Stromal cell of bone marrow (primary cell): ENCODE measurements around the gene ZSCAN12.
A peak's percentile ranks its signal among the peaks of the same experiment; 100 is the strongest.
"Not testable (repeated sequence)": the region's sequence is repeated elsewhere in the genome, so short reads cannot be mapped to it uniquely, and the experiment has no call there.

ENCODE experiments used
- DNase-seq: peaks from one replicate; pipeline ENCODE4 v3.0.0-alpha.2; 2012; ENCODE audit warnings: low read depth

The ZSCAN12 gene

GRCh38 chr6:28399350-28400121 lies at the start of gene ZSCAN12:
Gene ZSCAN12, minus strand, starts transcription at chr6:28399747. Its CDS starts 1,342 bp downstream, at chr6:28398405.
- DNase-seq = peak; percentile 76

DNA sequence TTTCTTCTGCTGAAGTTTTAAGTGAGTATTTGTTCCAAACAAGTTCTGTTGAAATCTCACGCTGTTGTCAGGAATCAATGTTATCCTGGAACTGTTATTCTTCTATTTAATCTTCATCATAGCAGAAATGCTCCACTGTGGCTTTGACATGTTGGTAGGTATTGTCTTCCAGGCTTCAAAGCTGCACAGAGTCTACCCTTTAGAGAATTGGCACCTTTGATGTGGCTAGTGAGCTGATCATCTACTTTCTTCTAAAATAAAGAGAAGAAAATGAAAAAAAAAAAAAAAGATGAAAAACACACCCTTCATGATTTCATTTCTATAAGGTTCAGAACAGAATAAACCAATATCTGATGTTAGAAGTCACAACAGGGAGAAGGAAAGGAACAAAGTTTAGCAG lies 49.5 kb upstream of the ZSCAN12 start:
- no peak for DNase-seq

DNA sequence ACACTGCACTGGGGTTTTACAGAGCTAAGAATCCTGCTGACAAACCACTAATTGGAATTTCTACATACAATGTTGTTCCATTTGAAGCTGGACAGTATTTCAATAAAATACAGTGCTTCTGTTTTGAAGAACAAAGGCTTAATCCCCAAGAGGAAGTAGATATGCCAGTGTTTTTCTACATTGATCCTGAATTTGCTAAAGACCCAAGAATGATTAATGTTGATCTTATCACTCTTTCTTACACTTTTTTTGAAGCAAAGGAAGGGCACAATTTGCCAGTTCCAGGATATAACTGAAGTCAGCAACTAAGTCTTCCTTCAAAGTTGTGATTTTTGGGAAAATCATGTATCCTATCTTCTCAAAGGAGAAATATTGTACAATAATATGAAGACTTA lies 48.0 kb upstream of the ZSCAN12 start:
- DNase-seq = not testable (repeated sequence)

DNA sequence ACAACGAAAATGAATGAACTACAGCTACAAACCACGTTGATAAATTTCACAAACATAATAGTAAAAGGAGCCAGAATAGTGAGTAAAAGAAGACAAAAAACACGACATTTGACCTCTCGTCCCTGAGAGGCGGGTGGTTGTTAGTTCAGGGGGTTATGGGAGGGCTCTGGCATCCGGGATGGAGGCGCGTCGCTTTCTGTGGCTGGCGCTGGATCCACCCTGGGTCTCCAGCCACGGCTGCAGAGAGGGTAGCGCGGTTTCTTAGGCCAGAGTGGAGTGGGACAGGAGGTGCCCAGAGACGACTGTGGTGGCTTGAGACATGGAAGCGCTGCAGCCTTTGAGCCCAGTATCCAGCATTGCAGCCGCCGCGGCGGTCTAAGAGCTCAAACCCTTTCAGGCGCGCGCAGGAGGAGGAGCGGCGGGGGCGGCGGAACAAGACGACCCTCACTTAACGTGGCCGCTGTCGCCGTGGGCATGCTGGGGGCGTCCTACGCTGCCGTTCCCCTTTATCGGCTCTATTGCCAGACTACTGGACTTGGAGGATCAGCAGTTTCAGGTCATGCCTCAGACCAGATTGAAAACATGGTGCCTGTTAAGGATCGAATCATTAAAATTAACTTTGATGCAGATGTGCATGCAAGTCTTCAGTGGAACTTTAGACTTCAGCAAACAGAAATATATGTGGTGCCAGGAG lies 47.4 kb upstream of the ZSCAN12 start:
- DNase-seq = no peak

DNA sequence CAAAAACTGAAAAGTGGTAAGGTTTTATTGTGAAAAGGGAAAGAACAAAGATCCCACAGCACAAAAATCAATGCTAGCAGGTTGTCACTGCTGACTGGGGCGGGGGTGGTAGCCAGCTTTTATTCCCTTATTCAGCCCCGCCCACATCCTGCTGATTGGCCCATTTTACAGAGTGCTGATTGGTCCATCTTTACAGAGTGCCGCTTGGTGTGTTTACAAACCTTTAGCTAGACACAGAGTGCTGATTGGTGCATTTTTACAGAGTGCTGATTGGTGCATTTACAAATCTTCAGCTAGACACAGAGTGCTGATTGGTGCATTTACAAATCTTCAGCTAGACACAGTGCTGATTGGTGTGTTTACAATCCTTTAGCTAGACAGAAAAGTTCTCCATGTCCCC lies 45.2 kb upstream of the ZSCAN12 start:
- DNase-seq = not testable (repeated sequence)

DNA sequence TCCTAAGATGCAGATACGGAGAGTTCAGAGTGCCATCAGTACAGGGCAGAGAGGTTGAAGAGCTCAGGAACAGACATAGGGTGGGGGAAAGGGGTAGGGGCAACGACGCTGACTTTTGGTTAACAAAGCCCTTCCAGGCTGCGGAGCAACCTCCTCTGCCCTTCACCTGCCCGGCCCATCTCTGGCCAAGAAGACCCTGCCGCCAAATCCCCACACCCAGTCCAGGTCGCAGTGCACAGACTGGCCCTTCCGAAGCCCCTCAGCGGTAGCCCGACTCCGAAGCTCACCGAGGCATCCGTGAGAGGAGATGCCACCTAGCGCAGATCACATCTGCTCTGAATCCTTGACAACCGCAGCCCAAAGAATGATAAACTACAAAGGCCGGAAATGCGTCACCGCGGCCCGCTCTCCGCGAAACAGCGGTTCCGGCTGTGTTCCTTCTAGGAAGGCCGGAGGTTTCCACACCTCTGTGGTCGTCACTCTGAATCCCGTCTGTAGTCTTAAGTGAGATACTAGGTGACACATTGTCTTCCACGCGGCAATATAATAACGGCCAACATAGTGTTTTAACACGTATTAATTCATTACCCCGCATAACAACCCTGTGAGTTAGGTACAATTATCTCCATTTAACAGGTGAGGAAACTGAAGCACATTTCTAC lies 43.7 kb upstream of the ZSCAN12 start, which contains the start of gene ZSCAN23:
TSS of gene ZSCAN23 (minus strand) at position 380 of the 662 bp plus-strand sequence. CDS start 7,225 bp downstream, outside the sequence.
- DNase-seq = peak; percentile 74

DNA sequence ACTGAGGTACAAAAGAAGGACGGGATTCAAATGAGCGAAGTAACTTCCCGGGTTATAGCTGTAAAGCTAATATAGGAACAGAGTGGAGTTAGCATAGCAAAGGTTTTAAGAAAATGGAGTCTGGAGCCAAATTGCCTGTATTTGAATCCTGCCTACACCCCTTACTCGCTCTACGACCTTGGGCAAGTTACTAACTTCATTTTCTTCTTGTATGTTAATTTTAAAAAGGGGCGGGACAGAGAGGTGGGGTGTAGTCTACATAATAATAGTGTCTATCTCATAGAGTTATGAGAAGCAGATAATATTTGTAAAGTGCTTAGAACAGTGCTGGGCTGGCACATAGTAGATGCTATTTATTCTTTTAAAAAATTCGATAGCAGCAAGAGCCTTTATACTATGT lies 43.0 kb upstream of the ZSCAN12 start:
- no peak for DNase-seq

GRCh38 chr6:28436404-28436803 lies 36.9 kb upstream of the ZSCAN12 start:
- DNase-seq = no peak

DNA sequence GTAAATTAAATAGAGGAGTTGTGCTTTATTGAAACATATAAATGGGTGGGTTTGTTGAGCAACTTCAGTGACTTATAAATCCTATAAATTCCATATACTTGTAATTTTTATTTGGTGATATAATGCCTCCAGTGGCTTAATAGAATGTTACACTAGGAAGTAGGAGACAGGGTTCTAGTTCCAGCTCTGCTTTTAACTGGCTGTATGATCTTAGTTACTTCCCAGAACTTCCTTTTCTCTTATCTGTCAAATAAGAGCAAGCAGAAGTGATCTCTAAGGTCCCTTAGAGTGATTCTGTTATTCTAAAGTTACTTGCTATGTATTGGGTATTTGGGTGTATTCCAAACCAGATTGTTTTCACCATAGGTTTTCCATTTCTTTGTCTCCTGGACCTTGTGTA lies 33.6 kb upstream of the ZSCAN12 start:
- DNase-seq = no peak

DNA sequence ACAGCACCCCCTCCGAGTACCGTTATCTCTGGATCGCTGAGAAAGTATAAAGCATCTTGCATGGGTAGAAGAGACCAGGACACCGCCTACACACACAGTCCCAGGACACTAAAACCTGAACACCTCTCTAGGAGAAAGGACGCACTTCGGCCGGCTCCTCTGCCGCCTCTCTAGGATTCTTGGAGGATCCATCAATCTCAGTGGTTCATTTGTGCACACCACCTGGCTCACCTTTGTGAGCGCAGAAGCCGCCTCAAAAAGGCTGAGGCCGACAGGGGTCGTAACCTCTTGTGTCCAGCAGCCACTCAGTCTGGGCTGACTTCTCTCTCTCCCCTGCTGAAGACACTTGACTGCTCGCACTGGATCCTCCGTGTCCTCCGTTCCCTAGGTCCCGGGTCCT lies 30.2 kb upstream of the ZSCAN12 start:
- DNase-seq = no peak

DNA sequence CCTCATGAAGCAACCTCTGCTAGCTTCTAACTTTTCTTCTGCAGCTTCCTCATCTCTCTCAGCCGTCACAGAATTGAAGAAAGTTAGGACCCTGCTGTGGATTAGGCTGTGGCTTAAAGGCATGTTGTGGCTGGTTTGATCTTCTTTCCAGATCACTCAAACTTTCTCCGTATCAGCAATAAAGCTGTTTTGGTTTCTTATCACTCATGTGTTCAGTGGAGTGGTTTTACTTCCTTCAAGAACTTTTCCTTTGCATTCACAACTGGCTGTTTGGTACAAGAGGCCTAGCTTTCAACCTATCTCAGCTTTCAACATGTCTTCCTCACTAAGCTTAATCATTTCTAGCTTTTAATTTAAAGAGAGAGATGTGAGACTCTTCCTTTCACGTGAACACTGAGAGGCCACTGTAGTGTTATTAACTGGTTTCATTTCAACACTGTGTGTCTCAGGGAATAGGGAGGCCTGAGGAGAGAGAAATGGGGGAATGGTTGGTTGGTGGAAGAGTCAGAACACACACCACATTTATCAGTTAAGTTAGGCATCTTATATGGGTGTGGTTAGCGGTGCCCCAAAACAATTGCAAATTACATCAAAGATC lies 26.5 kb upstream of the ZSCAN12 start:
- no peak for DNase-seq

- no peak for DNase-seq
Measured at GRCh38 chr6:28424163-28424562, 24.6 kb upstream of the ZSCAN12 start.

- DNase-seq = no peak
Measured at GRCh38 chr6:28423546-28423945, 24.0 kb upstream of the ZSCAN12 start.

DNA sequence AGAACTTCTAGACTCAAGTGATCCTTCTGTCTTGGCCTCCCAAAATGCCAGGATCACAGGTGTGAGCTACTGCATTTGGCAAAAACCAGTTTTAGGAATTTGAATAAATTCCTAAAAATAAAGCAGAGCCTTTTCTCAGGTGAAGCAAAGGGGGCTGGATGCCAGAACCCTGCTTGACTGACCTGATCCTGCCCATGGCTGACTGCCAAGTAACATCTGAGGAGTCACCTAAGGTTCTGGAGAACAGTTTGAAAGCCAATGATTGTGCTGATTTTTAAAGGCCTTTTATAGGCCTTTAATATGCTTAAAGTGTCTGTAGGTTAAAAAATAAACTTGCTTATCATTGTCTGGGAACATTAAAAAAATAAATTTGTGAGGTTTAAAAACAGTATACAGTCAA lies 14.1 kb upstream of the ZSCAN12 start:
- DNase-seq = no peak

DNA sequence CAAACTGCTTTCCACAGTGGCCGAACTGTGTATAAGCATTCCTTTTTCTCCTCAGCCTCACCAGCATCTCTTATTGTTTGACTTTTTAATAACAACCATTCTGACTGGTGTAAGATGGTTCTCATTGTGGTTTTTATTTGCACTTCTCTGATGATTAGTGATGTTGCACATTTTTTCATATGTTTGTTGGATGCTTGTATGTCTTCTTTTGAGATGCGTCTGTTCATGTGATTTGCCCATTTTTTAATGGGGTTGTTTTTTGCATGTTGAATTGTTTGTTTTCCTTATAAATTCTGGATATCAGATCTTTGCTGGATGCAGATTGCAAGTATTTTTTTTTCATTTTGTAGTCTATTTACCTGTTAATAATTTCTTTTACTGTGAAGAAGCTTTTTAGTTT lies 11.2 kb upstream of the ZSCAN12 start:
- DNase-seq = no peak

DNA sequence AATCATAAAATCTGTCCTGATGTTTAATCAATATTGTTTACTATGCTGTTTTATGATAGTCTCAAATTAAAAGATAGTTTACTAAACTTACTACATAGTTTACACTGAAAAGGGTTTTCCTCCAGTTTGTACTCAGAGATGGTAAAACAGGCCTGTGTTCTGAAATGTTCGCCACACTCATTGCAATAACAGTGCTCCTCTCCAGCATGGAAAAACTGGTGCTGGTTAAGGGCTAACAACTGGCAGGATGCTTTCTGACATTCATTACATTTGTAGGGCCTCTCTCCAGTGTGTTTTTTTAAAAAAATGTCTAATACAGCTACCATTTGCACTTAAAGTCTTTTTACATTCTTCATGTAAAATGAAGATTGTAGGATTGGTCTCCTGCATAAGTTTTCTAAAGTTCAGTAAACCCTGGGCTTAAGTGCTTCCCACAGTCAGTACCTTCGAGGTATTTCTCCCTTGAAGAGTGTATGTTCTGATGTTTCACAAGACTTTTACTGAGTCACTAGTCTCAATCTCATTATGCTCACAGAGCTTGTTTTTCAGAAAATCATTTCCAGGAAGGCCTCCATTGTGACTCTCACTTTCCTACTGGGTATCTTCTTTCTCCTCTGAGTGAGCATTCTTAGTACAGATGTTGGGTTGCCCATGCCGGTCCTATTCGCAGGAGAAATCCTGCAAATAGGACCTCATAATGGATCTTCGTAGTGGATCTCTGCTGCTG lies 8.7 kb upstream of the ZSCAN12 start:
- DNase-seq = no peak

GRCh38 chr6:28407401-28407800 lies 7.9 kb upstream of the ZSCAN12 start:
- no peak for DNase-seq

- DNase-seq = not testable (repeated sequence)
Measured at GRCh38 chr6:28403923-28404322, 4.4 kb upstream of the ZSCAN12 start.

DNA sequence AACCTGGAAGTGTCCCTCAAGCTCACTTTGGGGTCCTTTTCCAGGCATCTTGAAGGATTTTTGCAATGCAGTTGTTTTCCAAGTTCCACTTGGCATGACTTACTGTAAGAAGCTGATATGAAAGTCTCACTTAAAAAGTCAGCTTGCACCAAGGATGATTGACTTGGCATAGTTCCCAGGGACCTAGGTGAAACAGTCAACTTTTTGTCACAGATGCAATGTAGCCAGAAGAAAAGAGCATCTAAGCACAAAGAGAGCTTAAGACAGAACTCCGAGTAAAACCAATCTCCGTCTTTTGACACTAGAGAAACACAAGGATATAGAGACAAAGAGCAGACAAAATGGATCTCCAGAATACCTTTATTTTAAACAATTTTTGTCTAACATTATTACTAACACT lies 2.6 kb upstream of the ZSCAN12 start:
- no peak for DNase-seq

- peak; percentile 41 for DNase-seq
Measured at GRCh38 chr6:28401172-28401571, 1.6 kb upstream of the ZSCAN12 start.

GRCh38 chr6:28400122-28400451 lies 540 bp upstream of the ZSCAN12 start:
- no peak for DNase-seq

DNA sequence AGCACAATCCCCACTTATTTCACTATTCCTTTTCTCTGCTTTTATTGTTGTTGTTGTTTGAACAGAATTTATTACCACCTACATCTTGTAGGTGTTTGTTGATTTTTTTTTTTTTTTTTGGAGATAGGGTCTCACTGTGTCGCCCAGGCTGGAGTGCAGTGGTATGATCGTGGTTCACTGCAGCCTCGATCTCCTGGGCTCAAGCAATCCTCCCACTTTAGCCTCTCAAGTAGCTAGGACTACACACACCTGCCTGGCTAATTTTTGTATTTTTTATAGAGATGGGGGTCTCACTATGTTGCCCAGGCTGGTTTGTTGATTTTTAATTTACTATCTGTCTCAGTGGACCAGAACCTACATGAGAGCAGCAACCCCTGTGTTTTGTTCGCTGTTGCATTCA lies 3.6 kb downstream of the ZSCAN12 start:
- no peak for DNase-seq
